Mononuclear cell (primary cell): ENCODE results near the gene NUF2. TPM values are rescaled to one million over a fixed set of nuclear protein-coding genes. Genes with fewer than 3 reads are reported as not detected.

ENCODE experiments used
- total RNA-seq: library from RNA; depleted of rRNA; stranded (reverse); fragments of >200 nt; gene quantifications from one replicate; pipeline ENCODE4 v1.2.3, GENCODE V29; 2012

NUF2 gene
- total RNA-seq, 1 donor, result 0.94 TPM

Other genes starting within 250 kb of the NUF2 start
- gene RGS5, start 119.0 kb upstream of the NUF2 start, total RNA-seq, result 1.4 TPM